ENCODE data around the gene PIH1D2.
"Not testable (repeated sequence)": the region's sequence is repeated elsewhere in the genome, so short reads cannot be mapped to it uniquely, and the experiment has no call there.

PIH1D2 gene

GRCh38 chr11:112051768-112052167 is 22.0 kb downstream of the PIH1D2 start:
- no peak for DNase-seq

GRCh38 chr11:112050721-112051120 is 23.1 kb downstream of the PIH1D2 start:
- no peak for DNase-seq

GRCh38 chr11:112049777-112050176 is 24.0 kb downstream of the PIH1D2 start:
- no peak for DNase-seq

- not testable (repeated sequence) for DNase-seq
Observed at GRCh38 chr11:112048256-112048655, 25.6 kb downstream of the PIH1D2 start.

GRCh38 chr11:112046647-112047046 is 27.2 kb downstream of the PIH1D2 start:
- not testable (repeated sequence) for DNase-seq

GRCh38 chr11:112044961-112045360 is 28.9 kb downstream of the PIH1D2 start:
- no peak for DNase-seq

- DNase-seq: no peak
Observed at GRCh38 chr11:112042961-112043304, 30.9 kb downstream of the PIH1D2 start.

GRCh38 chr11:112042161-112042960 is 31.5 kb downstream of the PIH1D2 start:
- DNase-seq: peak; percentile 57

- no peak for DNase-seq
Observed at GRCh38 chr11:112037527-112037926, 36.3 kb downstream of the PIH1D2 start.

- no peak for DNase-seq
Observed at GRCh38 chr11:112033902-112034301, 39.9 kb downstream of the PIH1D2 start.

GRCh38 chr11:112029460-112029859 is 44.4 kb downstream of the PIH1D2 start:
- DNase-seq: no peak

- not testable (repeated sequence) for DNase-seq
Observed at GRCh38 chr11:112026784-112027410, 46.9 kb downstream of the PIH1D2 start.

GRCh38 chr11:112025707-112026106 is 48.1 kb downstream of the PIH1D2 start:
- no peak for DNase-seq

GRCh38 chr11:112024773-112025678 is 48.8 kb downstream of the PIH1D2 start, which contains the start of gene DLAT:
TSS of gene DLAT (plus strand) at chr11:112025408. CDS start at chr11:112025473, 65 bp downstream.
- peak; percentile 84 for DNase-seq

GRCh38 chr11:112024178-112024772 is 49.5 kb downstream of the PIH1D2 start:
- no peak for DNase-seq

GRCh38 chr11:112023104-112023503 is 50.7 kb downstream of the PIH1D2 start:
- DNase-seq: no peak

- DNase-seq: no peak
Observed at GRCh38 chr11:112019066-112019465, 54.8 kb downstream of the PIH1D2 start.

All from HCEC 1CT (cell line).